ENCODE results near the gene STAC3. TPM values are rescaled to one million over a fixed set of nuclear protein-coding genes. Genes with fewer than 3 reads are reported as not detected.

Gene STAC3
- total and polyA plus RNA-seq, 2 experiments from 2014 or later = 0.48 to 3.0 TPM

- Mint-ChIP-seq H3K27ac (no peak overlapping the region), H3K36me3 (ENCODE audit: low read depth) (peaks cover 3% of the 10 kb centered on the region), H3K27me3 (ENCODE audit: insufficient read depth, low read depth, poor library complexity) (peaks cover 3% of the 10 kb centered on the region), H3K9me3 (no peaks in the 10 kb centered on the region), H3K4me3 (no peak overlapping the region), H3K4me1 (peaks cover 15% of the 10 kb centered on the region)
- no peaks in the 10 kb centered on the region for H3K36me3 ChIP-seq (ENCODE audit: insufficient read depth)
- H2AFZ ChIP-seq = no peak overlapping the region
- no peaks in the 10 kb centered on the region for H3K9me2 ChIP-seq (ENCODE audit: insufficient read depth)
- no peak overlapping the region for H3K4me3 ChIP-seq
- H3K4me1 ChIP-seq (ENCODE audit: insufficient read depth) = peaks cover 16% of the 10 kb centered on the region
- H3K79me2 ChIP-seq (replicated peaks; ENCODE audit: insufficient read depth) = no peaks in the 10 kb centered on the region
- no peak overlapping the region for H3K27ac ChIP-seq (ENCODE audit: low read depth)
- no peak for DNase-seq (ENCODE audit: low spot score)
- H3F3A ChIP-seq (replicated peaks; ENCODE audit: low read depth) = no peaks in the 10 kb centered on the region; the same call in 1 of the 2 replicates
- no peak for ATAC-seq
- TF ChIP-seq STAT1 (IDR thresholded peaks at IDR 0.05; ENCODE audit: unreplicated experiment) = no peak
- TF ChIP-seq ZNF462 (CRISPR knock-in tag; IDR thresholded peaks at IDR 0.05) = no peak
- no peak for TF ChIP-seq EZH2phosphoT487 (IDR thresholded peaks at IDR 0.05; ENCODE audit: unreplicated experiment)
- TF ChIP-seq POLR2AphosphoS5 (IDR thresholded peaks at IDR 0.05; ENCODE audit: low read depth) = no peak
- no peak for TF ChIP-seq ETS1 (IDR thresholded peaks at IDR 0.05)
- TF ChIP-seq ZNF114 (CRISPR knock-in tag; IDR thresholded peaks at IDR 0.05) = no peak
- TF ChIP-seq REST (IDR thresholded peaks at IDR 0.05; ENCODE audit: unreplicated experiment) = no peak
- no peak for TF ChIP-seq CREB1 (CRISPR knock-in tag; IDR thresholded peaks at IDR 0.05; ENCODE audit: low read depth)
- no peak for TF ChIP-seq EZH2 (IDR thresholded peaks at IDR 0.05; ENCODE audit: low read depth, unreplicated experiment)
- no peak for TF ChIP-seq JUNB (IDR thresholded peaks at IDR 0.05; ENCODE audit: unreplicated experiment)
- no peak for TF ChIP-seq NANOG (IDR thresholded peaks at IDR 0.05; ENCODE audit: borderline replicate concordance)
- TF ChIP-seq CTCF (conservative IDR thresholded peaks at IDR 0.05; ENCODE audit: low read depth in 2 of 2) = no peak
- TF ChIP-seq ZNF331 (CRISPR knock-in tag; IDR thresholded peaks at IDR 0.05; ENCODE audit: low read depth) = no peak
- no peak overlapping the region for H3K4me2 ChIP-seq
- no peaks in the 10 kb centered on the region for H3K27me3 ChIP-seq (ENCODE audit: insufficient read depth)
- H4K20me1 ChIP-seq (replicated peaks; ENCODE audit: insufficient read depth) = no peaks in the 10 kb centered on the region
Observed at GRCh38 chr12:57296291-57296690, 45.3 kb upstream of the STAC3 start.

All from GM23338 (cell line).